GM18861 (cell line): ENCODE data around the gene MAG.
"Not testable (repeated sequence)": the region's sequence is repeated elsewhere in the genome, so short reads cannot be mapped to it uniquely, and the experiment has no call there.

Experiments
- ATAC-seq: cut with Tn5 transposase; IDR thresholded peaks from one replicate; pipeline ENCODE4 v1.9.1; 2021; ENCODE audit not compliant: unreplicated experiment

The MAG gene

DNA sequence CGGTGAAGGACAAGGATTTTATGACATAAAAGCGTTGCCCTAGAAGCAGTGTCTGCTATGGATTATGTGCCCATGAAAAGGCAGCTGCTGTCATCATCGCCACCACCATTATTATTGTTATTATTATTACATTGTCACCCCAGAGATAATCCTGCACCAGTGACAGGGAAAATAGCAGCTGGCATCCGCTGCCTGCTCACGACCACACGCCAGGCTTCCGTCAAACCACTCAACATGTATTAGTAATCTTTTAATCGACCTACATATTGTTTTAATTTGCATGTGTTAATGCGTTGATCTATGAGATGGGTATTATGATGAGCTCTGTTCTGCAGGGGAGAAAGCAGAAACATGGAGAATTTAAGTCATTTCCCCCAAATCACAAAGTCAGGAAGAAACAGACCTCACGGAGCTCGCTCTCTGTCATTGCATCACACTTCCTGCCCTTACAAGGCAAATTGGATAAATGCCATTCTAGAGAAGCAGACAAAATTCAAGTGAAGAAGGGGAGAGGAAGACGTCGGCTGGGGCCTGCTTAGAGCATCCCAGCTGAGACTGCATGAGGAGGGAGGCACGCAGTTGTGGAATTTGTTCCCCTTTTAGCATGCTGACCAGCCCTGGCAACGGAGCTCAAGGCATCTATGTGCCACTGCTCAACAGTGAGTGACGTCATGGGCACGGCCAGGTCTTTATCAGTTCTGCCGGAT is 66.1 kb downstream of the MAG start, which contains the start of gene FFAR3:
FFAR3 (plus strand) TSS at position 594 of the 707 bp plus-strand sequence. CDS start 431 bp downstream, outside the sequence.
- no peak for ATAC-seq

DNA sequence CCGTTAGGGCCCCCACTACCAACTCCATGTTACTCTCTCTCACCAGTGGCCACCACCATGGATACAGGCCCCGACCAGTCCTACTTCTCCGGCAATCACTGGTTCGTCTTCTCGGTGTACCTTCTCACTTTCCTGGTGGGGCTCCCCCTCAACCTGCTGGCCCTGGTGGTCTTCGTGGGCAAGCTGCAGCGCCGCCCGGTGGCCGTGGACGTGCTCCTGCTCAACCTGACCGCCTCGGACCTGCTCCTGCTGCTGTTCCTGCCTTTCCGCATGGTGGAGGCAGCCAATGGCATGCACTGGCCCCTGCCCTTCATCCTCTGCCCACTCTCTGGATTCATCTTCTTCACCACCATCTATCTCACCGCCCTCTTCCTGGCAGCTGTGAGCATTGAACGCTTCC is 66.9 kb downstream of the MAG start:
- ATAC-seq: not testable (repeated sequence)

DNA sequence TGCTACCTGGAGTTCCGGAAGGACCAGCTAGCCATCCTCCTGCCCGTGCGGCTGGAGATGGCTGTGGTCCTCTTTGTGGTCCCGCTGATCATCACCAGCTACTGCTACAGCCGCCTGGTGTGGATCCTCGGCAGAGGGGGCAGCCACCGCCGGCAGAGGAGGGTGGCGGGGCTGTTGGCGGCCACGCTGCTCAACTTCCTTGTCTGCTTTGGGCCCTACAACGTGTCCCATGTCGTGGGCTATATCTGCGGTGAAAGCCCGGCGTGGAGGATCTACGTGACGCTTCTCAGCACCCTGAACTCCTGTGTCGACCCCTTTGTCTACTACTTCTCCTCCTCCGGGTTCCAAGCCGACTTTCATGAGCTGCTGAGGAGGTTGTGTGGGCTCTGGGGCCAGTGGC is 67.4 kb downstream of the MAG start:
- not testable (repeated sequence) for ATAC-seq

DNA sequence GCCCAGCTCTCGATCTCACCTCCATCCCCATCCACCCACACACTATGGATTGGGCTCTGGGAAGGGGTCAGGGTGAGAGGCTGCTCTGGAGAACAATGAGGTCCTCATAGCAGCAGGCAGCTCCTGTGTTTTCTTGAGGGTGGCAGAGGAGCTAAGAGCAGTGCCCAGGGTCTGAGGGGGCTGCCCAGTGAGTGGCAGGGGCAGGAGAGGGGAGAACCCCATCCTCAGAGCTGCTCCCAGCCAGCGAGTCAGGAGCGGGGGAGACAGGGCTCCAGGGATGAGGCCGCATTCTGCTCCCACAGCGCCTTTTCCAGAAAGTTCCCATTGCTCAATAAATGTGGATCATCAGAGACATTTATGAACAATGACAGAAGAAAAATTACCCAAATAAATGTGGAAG is 68.1 kb downstream of the MAG start:
- ATAC-seq: not testable (repeated sequence)

DNA sequence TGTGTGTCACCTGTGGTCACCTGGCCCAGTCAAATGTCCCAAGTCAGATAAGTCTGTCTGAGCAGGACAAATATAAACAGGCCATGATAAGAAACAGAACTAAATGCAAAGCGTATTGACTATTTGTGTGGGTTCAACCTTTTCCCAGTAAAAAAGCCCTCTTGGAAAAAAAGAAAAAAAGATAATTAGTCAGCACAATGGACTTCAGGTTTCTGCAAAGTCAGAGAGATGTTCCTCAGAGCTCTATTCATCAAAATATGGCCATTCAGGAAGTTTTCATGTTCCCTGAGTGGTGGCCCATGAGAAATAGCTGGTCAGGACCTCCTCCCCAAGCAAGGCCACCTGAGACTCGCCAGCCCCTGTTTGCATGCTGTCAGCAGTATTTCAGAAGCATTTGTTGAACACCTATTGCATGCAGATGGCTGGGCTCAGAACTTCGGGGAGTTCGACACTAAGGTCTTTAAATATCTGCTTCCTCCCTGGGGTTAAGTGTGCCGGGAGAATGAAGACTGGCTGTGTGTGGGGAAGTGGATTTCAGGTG is 69.0 kb downstream of the MAG start:
- no peak for ATAC-seq

DNA sequence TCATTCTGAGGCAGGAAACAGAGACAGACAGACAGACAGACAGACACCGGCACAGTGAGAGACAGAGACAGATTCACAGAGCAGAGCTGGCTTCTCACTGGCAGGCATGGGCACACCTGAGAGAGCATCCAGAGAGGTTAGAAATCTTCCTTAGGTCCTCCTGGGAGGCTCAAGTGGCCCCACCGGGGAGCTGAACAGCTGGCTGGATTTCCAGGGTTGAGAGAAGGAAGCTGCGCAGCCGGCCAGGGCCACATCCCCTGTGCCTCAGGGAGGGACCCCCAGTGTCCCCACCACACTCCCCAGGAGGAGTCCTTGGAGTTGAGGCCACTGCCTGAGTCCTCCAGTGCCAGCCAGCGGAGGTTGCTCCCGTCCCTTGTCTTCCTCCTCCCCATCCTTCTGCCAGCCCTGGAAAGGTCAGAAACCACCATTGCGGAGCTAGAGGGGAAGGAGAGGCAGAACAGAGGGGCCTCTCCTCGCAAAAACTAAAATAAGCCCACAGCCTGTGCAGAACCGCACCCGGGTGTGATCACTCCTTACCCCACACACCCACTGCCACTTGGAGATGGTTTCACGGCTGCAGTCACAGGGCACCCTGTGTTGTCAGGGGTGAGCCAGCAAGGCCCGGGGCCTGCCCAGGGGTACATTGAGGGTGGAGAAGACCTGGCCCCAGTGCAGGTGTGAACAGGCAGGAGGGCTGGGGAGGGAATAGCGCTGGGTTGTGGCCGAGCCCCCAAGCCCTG is 70.5 kb downstream of the MAG start:
- no peak for ATAC-seq

DNA sequence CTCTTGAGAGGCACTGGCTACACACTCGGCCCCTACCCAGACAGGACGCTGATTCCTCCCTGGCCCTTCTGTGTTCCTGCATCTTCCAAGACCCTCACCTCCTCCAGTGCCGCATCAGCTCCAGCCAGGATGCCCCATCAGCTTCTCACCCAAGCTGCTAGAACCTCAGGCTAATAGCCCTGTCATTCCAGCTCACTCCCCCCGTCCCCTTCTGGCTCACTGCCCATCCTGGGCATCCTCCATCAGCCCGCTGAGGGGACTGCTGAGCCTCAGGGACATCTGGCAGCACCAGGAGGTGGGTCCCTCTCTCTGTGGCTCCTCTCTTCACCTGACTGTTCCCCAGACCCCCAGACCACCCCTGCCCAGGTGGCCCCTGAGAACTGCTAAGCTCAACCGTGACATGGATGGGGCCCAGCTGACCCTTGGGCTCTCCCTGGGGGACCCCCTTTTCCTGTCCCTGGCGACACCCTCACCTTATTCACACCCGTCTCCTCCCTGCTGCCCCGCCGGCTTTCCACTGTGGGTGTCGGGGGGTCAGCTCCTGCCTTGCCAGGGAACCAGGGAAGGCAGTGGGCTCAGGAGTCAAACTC is 71.1 kb downstream of the MAG start:
- no peak for ATAC-seq
